Mesothelial cell of epicardium (in vitro differentiated cells): ENCODE results near the gene IQGAP1. TPM values are rescaled to one million over a fixed set of nuclear protein-coding genes. Genes with fewer than 3 reads are reported as not detected.
A peak's percentile ranks its signal among the peaks of the same experiment; 100 is the strongest.
"Not testable (repeated sequence)": the region's sequence is repeated elsewhere in the genome, so short reads cannot be mapped to it uniquely, and the experiment has no call there.

ENCODE experiments used
- DNase-seq, 2 experiments: peaks; one replicate each; pipeline ENCODE4 v3.0.0; 2021; ENCODE audit warnings: low spot score in 2 of 2; ENCODE audit not compliant: unreplicated experiment in 2 of 2
- H3K27ac Mint-ChIP-seq: 2 replicates; pipeline ENCODE4 v1.8.0; 2021; ENCODE audit warnings: mixed read lengths
- H3K27me3 Mint-ChIP-seq: 2 replicates; pipeline ENCODE4 v1.8.0; 2021; ENCODE audit warnings: low read depth, mixed read lengths
- H3K36me3 Mint-ChIP-seq: 2 replicates; pipeline ENCODE4 v1.8.0; 2021; ENCODE audit warnings: mixed read lengths
- H3K4me1 Mint-ChIP-seq: 2 replicates; pipeline ENCODE4 v1.8.0; 2021; ENCODE audit warnings: mixed read lengths
- H3K4me3 Mint-ChIP-seq: 2 replicates; pipeline ENCODE4 v1.8.0; 2021; ENCODE audit warnings: mild to moderate bottlenecking, moderate library complexity, mixed read lengths
- H3K9me3 Mint-ChIP-seq: 2 replicates; pipeline ENCODE4 v1.8.0; 2021; ENCODE audit warnings: mixed read lengths
- CTCF ChIP-seq: fragments of 200-600 bp; sonication (generic); IDR thresholded peaks from one replicate; pipeline ENCODE4 v1.5.0; 2021; ENCODE audit warnings: antibody characterized with exemption; ENCODE audit not compliant: unreplicated experiment
- total RNA-seq: library from RNA; stranded (reverse); gene quantifications from 3 replicates; pipeline ENCODE4 v1.2.1, GENCODE V29; 2021

The IQGAP1 gene
- total RNA-seq, 1 donor from 2014 or later, result 110 TPM

GRCh38 chr15:90405055-90405607 is 17.1 kb downstream of the IQGAP1 start:
- Mint-ChIP-seq H3K4me3 (no peak overlapping the region), H3K4me1 (peaks cover 57% of the 10 kb centered on the region), H3K36me3 (peaks cover 12% of the 10 kb centered on the region), H3K27ac (peak overlapping the region; percentile 90), H3K9me3 (peaks cover 4% of the 10 kb centered on the region), H3K27me3 (no peaks in the 10 kb centered on the region)
- DNase-seq, result no peak
- no peak for TF ChIP-seq CTCF

GRCh38 chr15:90407336-90407735 is 19.3 kb downstream of the IQGAP1 start:
- Mint-ChIP-seq H3K36me3 (peaks cover 14% of the 10 kb centered on the region), H3K4me3 (no peak overlapping the region), H3K27ac (peak overlapping the region; percentile 88), H3K27me3 (no peaks in the 10 kb centered on the region), H3K4me1 (peaks cover 51% of the 10 kb centered on the region), H3K9me3 (peaks cover 4% of the 10 kb centered on the region)
- no peak for DNase-seq
- no peak for TF ChIP-seq CTCF

- H3K27me3 Mint-ChIP-seq, result no peaks in the 10 kb centered on the region
- H3K27ac Mint-ChIP-seq, result peak overlapping the region; percentile 88
- H3K4me3 Mint-ChIP-seq, result no peak overlapping the region
- peaks cover 4% of the 10 kb centered on the region for H3K9me3 Mint-ChIP-seq
- no peak for TF ChIP-seq CTCF
- H3K4me1 Mint-ChIP-seq, result peaks cover 53% of the 10 kb centered on the region
- H3K36me3 Mint-ChIP-seq, result peaks cover 14% of the 10 kb centered on the region
- DNase-seq, result no peak
These were observed 19.9 kb downstream of the IQGAP1 start for GRCh38 chr15:90407871-90408317.

GRCh38 chr15:90408657-90409056 is 20.6 kb downstream of the IQGAP1 start:
- no peak for DNase-seq
- peaks cover 61% of the 10 kb centered on the region for H3K4me1 Mint-ChIP-seq
- H3K27ac Mint-ChIP-seq, result no peak overlapping the region
- no peak for TF ChIP-seq CTCF
- H3K4me3 Mint-ChIP-seq, result no peak overlapping the region
- H3K36me3 Mint-ChIP-seq, result peaks cover 14% of the 10 kb centered on the region
- H3K9me3 Mint-ChIP-seq, result peaks cover 4% of the 10 kb centered on the region
- H3K27me3 Mint-ChIP-seq, result no peaks in the 10 kb centered on the region

GRCh38 chr15:90409587-90409986 is 21.5 kb downstream of the IQGAP1 start:
- not testable (repeated sequence) for H3K27me3 Mint-ChIP-seq, H3K4me3 Mint-ChIP-seq, H3K9me3 Mint-ChIP-seq, DNase-seq
- Mint-ChIP-seq H3K4me1 (peaks cover 68% of the 10 kb centered on the region), H3K36me3 (peaks cover 14% of the 10 kb centered on the region), H3K27ac (peak overlapping the region; percentile 5)

- not testable (repeated sequence) for H3K27me3 Mint-ChIP-seq, H3K9me3 Mint-ChIP-seq, H3K4me3 Mint-ChIP-seq, DNase-seq
- Mint-ChIP-seq H3K36me3 (peaks cover 13% of the 10 kb centered on the region), H3K27ac (peak overlapping the region; percentile 5), H3K4me1 (peaks cover 68% of the 10 kb centered on the region)
These were observed 22.3 kb downstream of the IQGAP1 start for GRCh38 chr15:90410316-90410715.

- Mint-ChIP-seq H3K9me3 (peaks cover 4% of the 10 kb centered on the region), H3K27ac (peak overlapping the region; percentile 98), H3K36me3 (peaks cover 13% of the 10 kb centered on the region), H3K4me3 (no peak overlapping the region), H3K4me1 (peaks cover 67% of the 10 kb centered on the region), H3K27me3 (no peaks in the 10 kb centered on the region)
- DNase-seq, result no peak
- TF ChIP-seq CTCF, result no peak
These were observed 23.1 kb downstream of the IQGAP1 start for GRCh38 chr15:90411176-90411575.
